Midbrain (tissue), 1 donor: ENCODE data around the gene TMEM30A.

Experiments
- DNase-seq: peaks from one replicate; lab custom pipeline; 2025; lab: John Stamatoyannopoulos, UW

TMEM30A gene

GRCh38 chr6:75262716-75263400, 21.7 kb downstream of the TMEM30A start:
- no peak for DNase-seq

- DNase-seq: no peak
These were observed 23.3 kb downstream of the TMEM30A start for GRCh38 chr6:75261299-75261698.

DNA sequence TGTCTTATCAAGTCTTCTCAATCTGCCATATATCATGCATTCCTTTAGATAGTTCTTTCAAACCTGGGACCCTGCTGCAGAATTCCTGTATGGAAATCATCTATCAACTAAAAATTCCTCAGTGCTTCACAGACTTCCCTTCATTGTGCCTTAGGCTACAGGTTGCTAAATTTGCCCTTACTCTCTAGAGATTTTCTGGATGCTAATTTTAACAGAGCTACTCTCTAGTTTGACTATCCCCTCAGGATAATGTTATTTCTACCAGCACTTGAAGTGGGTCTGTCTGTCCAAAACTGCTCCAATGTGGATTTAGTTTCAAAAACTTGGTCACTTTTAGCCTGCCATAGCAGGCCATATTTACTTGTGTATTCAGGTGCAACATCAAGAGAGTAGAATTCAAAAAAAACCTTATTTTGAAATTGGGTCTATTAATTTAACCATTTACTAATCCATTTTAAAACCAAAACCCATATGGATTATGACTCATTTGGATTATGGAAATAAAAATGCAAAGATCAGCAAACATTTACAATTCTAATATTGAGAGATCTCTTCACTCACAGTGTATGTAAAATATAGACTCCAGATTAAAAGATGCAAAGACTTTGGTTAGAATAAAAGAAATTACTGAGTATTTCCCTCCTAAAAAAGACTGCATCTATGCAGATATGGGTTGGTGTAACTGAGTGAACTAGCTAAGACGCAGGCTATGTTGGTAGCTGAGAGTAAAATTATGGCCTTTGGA, 27.1 kb downstream of the TMEM30A start:
- no peak for DNase-seq

DNA sequence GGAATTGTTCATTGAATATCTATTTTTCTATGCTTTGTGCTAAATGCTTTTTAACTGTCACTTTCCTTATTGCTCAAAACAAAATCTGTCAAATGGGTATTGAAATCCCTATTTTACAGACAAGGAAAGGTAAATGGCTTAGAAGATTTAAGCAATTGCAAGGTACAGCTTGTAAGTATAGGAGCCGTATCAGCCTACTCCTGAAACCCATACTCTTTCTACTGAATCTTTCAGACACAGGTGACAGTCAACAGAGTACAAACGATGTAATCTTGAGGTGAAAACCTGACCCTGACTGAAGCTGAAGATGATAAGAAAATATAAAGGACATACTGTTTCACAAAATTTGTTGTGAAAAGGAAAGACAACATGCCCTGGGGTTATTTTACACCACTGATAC, 34.0 kb downstream of the TMEM30A start:
- no peak for DNase-seq

GRCh38 chr6:75249837-75250236, 34.8 kb downstream of the TMEM30A start:
- no peak for DNase-seq

GRCh38 chr6:75246386-75246785, 38.2 kb downstream of the TMEM30A start:
- DNase-seq: no peak

DNA sequence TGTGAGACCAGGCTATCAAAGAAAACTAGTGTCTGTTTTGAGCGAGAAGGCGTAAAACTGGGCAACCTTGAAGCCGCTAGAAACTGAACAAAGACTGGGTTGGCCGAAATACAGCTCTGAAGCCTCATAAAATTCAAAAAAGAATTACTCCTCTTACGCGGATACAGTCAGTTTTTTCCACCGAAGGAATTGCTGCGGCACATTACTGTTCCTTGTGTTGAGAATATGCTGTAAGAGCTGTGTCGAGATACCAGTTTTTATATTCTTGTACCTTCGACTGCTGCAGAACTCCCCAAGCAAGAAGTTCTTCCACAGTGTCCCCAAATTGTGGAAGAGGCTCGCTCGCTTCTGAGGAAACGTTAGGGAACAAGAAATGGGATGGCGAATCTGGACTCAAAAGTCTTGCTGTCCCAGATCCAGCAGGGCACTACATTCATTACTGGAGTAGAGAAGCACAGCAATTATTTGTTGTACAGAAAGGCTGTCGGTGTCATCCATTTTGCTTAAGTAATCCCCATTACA, 40.5 kb downstream of the TMEM30A start:
- DNase-seq: no peak

DNA sequence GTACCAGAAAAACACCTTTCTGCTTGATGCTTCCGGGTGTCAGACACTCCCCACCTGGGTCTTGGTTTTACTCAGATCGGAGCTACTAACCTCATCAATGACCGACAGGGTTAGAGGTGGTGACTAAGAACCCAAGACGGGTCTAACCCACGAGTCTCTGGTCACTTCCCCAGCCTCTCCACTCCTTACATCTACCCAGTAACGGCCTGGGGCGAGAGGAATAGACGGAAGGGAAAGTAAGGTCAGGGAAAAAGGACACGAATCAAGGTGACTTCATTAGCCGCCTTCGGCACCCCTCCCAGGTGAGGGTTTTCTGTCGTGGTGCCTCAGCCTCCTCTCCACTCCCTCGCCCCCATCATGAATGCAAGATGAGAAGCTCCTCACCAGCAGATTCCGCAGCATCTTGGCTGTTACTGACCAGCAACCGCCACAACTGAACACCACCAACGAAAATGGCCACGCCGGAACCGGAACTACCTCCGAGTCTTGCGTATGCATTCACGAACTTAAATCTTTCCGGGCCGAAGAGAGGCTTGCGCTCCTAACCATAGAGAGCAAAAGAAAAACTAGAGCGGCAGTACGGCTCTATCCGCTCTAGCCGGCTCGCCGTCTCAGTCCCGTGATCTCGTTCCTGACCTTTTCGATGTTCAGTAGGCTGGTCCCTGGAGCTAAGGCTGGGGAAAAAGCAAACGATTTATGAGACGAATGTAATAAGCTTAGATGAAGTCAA, 41.1 kb downstream of the TMEM30A start, which contains the start of gene COX7A2:
Gene COX7A2 (minus strand): TSS at position 469 of the 730 bp plus-strand sequence. CDS start 67 bp downstream, at position 402.
- DNase-seq: peak; percentile 98

GRCh38 chr6:75236630-75237029, 48.0 kb downstream of the TMEM30A start:
- no peak for DNase-seq

GRCh38 chr6:75235271-75235670, 49.3 kb downstream of the TMEM30A start:
- DNase-seq: no peak

DNA sequence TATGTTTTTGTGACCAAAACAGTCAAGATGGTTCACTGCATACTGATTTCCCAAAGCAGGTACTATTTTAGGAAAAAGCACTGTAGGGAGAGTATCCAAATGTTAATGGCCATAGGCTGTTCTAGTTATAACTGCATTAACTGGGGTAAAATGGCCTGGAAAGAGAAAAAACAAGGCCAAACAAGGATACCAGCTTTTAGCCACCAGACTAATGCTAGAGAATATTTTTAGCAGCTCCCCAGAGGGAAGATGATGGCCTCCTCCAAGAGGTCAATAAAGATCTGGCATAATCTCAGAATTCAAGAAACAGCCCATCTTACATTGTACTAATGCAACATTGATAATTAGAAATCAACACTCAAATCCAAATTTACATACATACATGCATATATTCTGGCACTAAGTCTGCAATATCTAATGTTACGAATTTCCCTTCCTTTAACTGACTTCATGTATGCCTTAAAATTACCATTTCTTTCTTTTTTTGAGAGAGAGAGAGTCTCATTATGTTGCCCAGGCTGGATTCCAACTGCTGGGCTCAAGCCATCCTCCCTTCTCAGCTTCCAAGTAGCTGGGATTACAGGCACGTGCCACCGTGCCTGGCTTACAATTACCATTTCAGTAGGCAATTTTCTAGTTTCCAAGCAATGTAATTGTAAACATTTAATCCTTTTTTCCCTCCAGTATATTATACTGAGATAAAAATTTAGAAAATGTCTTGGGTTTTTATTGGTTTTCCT, 50.3 kb downstream of the TMEM30A start:
- DNase-seq: peak; percentile 44

DNA sequence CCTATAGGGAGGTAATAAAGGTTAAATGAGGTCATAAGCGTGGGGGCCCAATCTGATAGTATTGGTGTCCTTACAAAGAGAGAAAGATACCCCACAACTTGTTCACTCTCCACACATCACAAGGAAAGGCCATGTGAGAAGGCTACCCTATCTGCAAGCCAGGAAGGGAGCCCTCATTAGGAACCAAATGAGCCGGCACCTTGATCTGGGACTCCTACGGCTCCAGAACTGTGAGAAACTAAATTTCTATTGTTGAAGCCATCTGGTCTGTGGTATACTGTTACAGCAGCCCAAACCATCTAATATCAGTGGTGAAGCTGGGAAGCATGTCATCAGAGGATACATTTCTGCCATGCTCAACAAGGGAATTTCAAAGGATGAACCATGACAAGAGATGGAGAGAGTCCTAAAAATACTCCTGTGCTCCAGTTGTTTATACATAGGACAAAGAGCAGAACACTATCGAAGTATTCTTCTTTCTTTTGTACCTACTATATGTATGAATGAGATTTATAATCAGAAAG, 51.4 kb downstream of the TMEM30A start:
- no peak for DNase-seq

DNA sequence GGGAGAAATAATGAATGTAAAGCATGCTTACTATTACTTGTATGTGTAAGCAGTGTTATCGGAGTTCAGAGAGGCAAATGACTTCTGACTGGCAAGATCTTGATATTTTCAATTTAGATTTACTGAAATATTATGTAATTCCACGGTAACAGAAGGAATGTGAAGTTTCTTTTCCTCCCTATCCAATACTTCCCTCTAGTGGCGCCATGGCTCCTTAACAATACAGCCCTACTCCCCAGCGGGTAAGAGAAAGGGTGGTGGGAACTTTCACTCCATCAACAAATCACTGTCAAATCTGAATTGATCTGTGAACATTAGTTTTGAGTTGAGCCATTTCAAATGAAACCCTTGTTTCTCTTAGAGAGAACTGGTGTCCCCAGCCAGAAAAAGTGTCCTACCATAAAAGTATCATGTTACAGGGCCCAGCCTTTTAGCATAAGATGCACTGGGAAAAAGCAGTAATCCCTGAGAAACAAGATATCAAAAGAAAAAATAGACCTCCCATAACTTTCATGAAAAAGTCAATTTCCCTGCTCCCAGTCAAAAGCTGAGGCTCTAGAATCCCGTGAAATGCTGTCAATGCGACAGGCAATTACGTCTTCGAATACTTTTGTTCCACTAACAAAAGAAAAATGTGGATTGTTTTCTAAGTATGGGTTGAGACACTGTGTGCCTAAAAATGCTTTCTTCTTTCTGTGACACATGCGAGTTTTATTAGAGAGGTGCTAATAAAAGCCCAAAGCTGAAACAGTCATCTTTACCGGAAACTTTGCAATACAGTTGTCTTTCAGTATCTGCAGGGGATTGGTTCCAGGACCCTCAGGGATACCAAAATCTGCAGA, 53.9 kb downstream of the TMEM30A start:
- peak; percentile 17 for DNase-seq

- DNase-seq: no peak
These were observed 60.2 kb downstream of the TMEM30A start for GRCh38 chr6:75224303-75224926.

- DNase-seq: no peak
These were observed 61.2 kb downstream of the TMEM30A start for GRCh38 chr6:75223428-75223827.

GRCh38 chr6:75222261-75222660, 62.3 kb downstream of the TMEM30A start:
- DNase-seq: no peak

DNA sequence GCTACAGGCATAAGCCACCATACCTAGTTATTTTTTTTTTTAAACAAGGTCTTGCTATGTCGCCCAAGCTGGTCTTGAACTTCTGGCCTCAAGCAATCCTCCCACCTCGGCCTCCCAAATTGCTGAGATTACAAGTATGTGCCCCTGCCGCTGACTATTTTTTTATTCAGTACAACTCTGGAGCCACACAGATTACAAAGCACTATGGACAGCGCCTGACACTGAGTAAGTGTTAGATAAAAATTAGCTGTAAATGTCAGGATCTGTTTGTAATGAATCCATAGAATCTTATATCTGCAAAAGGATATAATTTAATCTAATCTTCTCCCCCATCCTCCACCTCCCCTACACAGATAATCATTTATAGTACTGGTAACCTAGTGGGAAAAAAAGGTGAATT, 63.5 kb downstream of the TMEM30A start:
- no peak for DNase-seq

DNA sequence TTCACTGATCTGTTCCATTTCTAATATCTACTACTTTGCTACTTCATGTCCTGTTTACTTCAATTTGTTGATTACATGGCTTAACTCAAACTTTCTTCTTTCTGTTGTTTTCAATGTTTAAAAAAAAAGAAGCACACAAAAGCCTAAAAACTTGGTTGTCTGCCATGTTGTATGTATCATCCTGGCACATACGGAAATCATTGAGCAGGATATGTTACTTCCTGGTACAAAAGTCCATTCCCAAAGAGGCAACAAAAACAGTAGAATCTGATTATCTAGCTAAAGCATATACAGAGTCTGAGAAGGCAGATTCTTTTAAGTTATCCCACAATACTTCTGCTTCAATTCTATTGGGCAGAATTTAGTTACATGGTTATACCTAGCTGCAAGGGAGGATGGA, 64.2 kb downstream of the TMEM30A start:
- no peak for DNase-seq

GRCh38 chr6:75219263-75219662, 65.3 kb downstream of the TMEM30A start:
- no peak for DNase-seq

DNA sequence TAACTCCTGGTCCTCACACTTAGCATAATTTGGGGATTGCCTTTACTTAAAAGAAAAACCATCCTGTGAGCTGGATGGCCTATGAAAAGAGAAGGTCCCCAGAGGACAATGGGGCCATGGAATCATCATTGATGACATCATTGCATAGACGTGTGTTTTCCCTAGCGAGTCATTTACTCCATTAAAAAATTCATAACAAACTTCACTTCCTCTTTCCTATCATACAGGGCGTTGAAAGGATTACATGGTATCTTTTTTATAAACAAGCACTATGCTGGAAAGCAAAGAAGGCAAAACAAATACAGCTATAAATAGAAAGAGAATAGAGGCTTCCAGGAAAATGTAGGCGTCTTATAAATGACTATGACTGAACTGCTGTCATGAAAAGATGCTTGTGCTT, 67.4 kb downstream of the TMEM30A start:
- DNase-seq: no peak
